GM23338 (cell line): ENCODE data around the gene TPSB2. TPM values are rescaled to one million over a fixed set of nuclear protein-coding genes. Genes with fewer than 3 reads are reported as not detected.
"Not testable (repeated sequence)": the region's sequence is repeated elsewhere in the genome, so short reads cannot be mapped to it uniquely, and the experiment has no call there.

Experiments used
- ATAC-seq: fragments of 200-7000 bp; cut with Tn5 transposase; 3 replicates; pipeline ENCODE4 v1.9.1; 2020
- DNase-seq: peaks from one replicate; pipeline ENCODE4 v3.0.0-alpha.2; 2015; ENCODE audit warnings: low spot score
- H2AFZ ChIP-seq: fragments of 200-600 bp; sonication (generic); 2 replicates; pipeline ENCODE4 v1.8.0; 2016; ENCODE audit warnings: antibody characterized with exemption, mild to moderate bottlenecking, moderate library complexity
- H3F3A ChIP-seq: fragments of 200-600 bp; sonication (generic); replicated peaks from 2 replicates; pipeline ENCODE4 v1.8.0; 2017; ENCODE audit warnings: antibody characterized with exemption, mixed run types, low read depth
- H3K27ac ChIP-seq: fragments of 200-600 bp; sonication (generic); 2 replicates; pipeline ENCODE4 v1.6.1; 2016; ENCODE audit warnings: low read depth
- H3K27me3 ChIP-seq: fragments of 200-600 bp; sonication (generic); 2 replicates; pipeline ENCODE4 v1.8.0; 2016; ENCODE audit warnings: mild to moderate bottlenecking, mixed run types, moderate library complexity; ENCODE audit not compliant: insufficient read depth
- H3K36me3 ChIP-seq: fragments of 200-600 bp; sonication (generic); 2 replicates; pipeline ENCODE4 v1.8.0; 2016; ENCODE audit warnings: mild to moderate bottlenecking; ENCODE audit not compliant: insufficient read depth
- H3K4me1 ChIP-seq: fragments of 200-600 bp; sonication (generic); 2 replicates; pipeline ENCODE4 v1.8.0; 2016; ENCODE audit warnings: mild to moderate bottlenecking, moderate library complexity; ENCODE audit not compliant: insufficient read depth
- H3K4me2 ChIP-seq: fragments of 200-600 bp; sonication (generic); 2 replicates; pipeline ENCODE4 v1.7.1; 2017; ENCODE audit warnings: mixed run types
- H3K4me3 ChIP-seq: fragments of 200-600 bp; sonication (generic); 2 replicates; pipeline ENCODE4 v1.6.1; 2016; ENCODE audit warnings: mixed run types
- H3K79me2 ChIP-seq: fragments of 200-600 bp; sonication (generic); replicated peaks from 2 replicates; pipeline ENCODE4 v1.8.0; 2017; ENCODE audit warnings: mild to moderate bottlenecking; ENCODE audit not compliant: insufficient read depth
- H3K9me2 ChIP-seq: fragments of 200-600 bp; sonication (generic); 2 replicates; pipeline ENCODE4 v1.8.0; 2017; ENCODE audit not compliant: insufficient read depth
- H4K20me1 ChIP-seq: fragments of 200-600 bp; sonication (generic); replicated peaks from 2 replicates; pipeline ENCODE4 v1.8.0; 2017; ENCODE audit warnings: mild to moderate bottlenecking; ENCODE audit not compliant: insufficient read depth
- H3K27ac Mint-ChIP-seq: 2 replicates; pipeline ENCODE4 v1.8.0; 2020; ENCODE audit warnings: inconsistent platforms, mild to moderate bottlenecking, moderate library complexity, mixed read lengths
- H3K27me3 Mint-ChIP-seq: 3 replicates; pipeline ENCODE4 v1.8.0; 2022; ENCODE audit warnings: low read depth, mild to moderate bottlenecking, moderate library complexity, mixed read lengths, inconsistent platforms; ENCODE audit not compliant: insufficient read depth, poor library complexity
- H3K36me3 Mint-ChIP-seq: 3 replicates; pipeline ENCODE4 v1.8.0; 2021; ENCODE audit warnings: low read depth, mild to moderate bottlenecking, inconsistent platforms, moderate library complexity, mixed read lengths
- H3K4me1 Mint-ChIP-seq: 3 replicates; pipeline ENCODE4 v1.8.0; 2020; ENCODE audit warnings: mild to moderate bottlenecking, inconsistent platforms, mixed read lengths
- H3K4me3 Mint-ChIP-seq: 3 replicates; pipeline ENCODE4 v1.8.0; 2021; ENCODE audit warnings: moderate library complexity, mild to moderate bottlenecking, inconsistent platforms, mixed read lengths
- H3K9me3 Mint-ChIP-seq: 3 replicates; pipeline ENCODE4 v1.8.0; 2020; ENCODE audit warnings: moderate library complexity, mild to moderate bottlenecking, inconsistent platforms, mixed read lengths
- CREB1 ChIP-seq: fragments of 250-450 bp; sonication (Bioruptor Pico); IDR thresholded peaks from 2 replicates; pipeline ENCODE4 v1.5.0; 2020; ENCODE audit warnings: low read depth, mild to moderate bottlenecking, moderate library complexity
- EZH2 ChIP-seq: fragments of 200-600 bp; sonication (generic); IDR thresholded peaks from one replicate; pipeline ENCODE4 v1.8.0; 2017; ENCODE audit warnings: antibody characterized with exemption, mild to moderate bottlenecking, low read depth; ENCODE audit not compliant: unreplicated experiment
- EZH2phosphoT487 ChIP-seq: fragments of 200-600 bp; sonication (generic); IDR thresholded peaks from one replicate; pipeline ENCODE4 v1.8.1; 2018; ENCODE audit warnings: antibody characterized with exemption; ENCODE audit not compliant: unreplicated experiment
- JUNB ChIP-seq: IDR thresholded peaks from one replicate; pipeline ENCODE4 v1.6.1; 2016; ENCODE audit warnings: antibody characterized with exemption; ENCODE audit not compliant: unreplicated experiment
- NANOG ChIP-seq: IDR thresholded peaks from 2 replicates; pipeline ENCODE4 v1.6.1; 2016; ENCODE audit warnings: antibody characterized with exemption, borderline replicate concordance
- POLR2AphosphoS5 ChIP-seq: IDR thresholded peaks from 2 replicates; pipeline ENCODE4 v1.6.1; 2016; ENCODE audit warnings: antibody characterized with exemption, low read depth
- STAT1 ChIP-seq: IDR thresholded peaks from one replicate; pipeline ENCODE4 v1.6.1; 2016; ENCODE audit warnings: antibody characterized with exemption; ENCODE audit not compliant: unreplicated experiment
- ZNF114 ChIP-seq: fragments of 250-450 bp; sonication (Bioruptor Pico); IDR thresholded peaks from 2 replicates; pipeline ENCODE4 v1.5.0; 2020; ENCODE audit warnings: mild to moderate bottlenecking, moderate library complexity
- ZNF331 ChIP-seq: fragments of 250-450 bp; sonication (Bioruptor Pico); IDR thresholded peaks from 2 replicates; pipeline ENCODE4 v1.5.0; 2020; ENCODE audit warnings: low read depth, mild to moderate bottlenecking, moderate library complexity
- polyA plus RNA-seq: library from polyadenylated mRNA; unstranded; fragments of >200 nt; fragmentation: Nextera tagmentation; extraction: Ambion mirVana; gene quantifications from 2 replicates; pipeline ENCODE4 v1.2.1, GENCODE V29; 2016
- total RNA-seq: library from RNA; depleted of rRNA; stranded (reverse); fragments of >200 nt; shearing (Covaris generic); gene quantifications from 2 replicates; pipeline ENCODE4 v1.2.3, GENCODE V29; 2014
- TF ChIP-seq, protein P1 (sequence below): IDR thresholded peaks from one replicate; pipeline ENCODE4 v1.6.1; 2018; ENCODE audit warnings: antibody characterized with exemption; ENCODE audit not compliant: unreplicated experiment
- TF ChIP-seq, protein P2 (sequence below), 2 experiments: fragments of 200-600 bp in 1 of 2; sonication (generic) in 1 of 2; conservative IDR thresholded peaks; 2 replicates each; pipeline versions ENCODE4 v1.5.1 to v1.6.1; 2016 to 2017; ENCODE audit warnings: antibody characterized with exemption in 2 of 2, low read depth in 2 of 2, mild to moderate bottlenecking in 2 of 2, moderate library complexity in 1 of 2

The TPSB2 gene
- total and polyA plus RNA-seq, 2 experiments from 2014 or later, result 0.23 TPM; not detected in 1

- TF ChIP-seq, protein P1, sequence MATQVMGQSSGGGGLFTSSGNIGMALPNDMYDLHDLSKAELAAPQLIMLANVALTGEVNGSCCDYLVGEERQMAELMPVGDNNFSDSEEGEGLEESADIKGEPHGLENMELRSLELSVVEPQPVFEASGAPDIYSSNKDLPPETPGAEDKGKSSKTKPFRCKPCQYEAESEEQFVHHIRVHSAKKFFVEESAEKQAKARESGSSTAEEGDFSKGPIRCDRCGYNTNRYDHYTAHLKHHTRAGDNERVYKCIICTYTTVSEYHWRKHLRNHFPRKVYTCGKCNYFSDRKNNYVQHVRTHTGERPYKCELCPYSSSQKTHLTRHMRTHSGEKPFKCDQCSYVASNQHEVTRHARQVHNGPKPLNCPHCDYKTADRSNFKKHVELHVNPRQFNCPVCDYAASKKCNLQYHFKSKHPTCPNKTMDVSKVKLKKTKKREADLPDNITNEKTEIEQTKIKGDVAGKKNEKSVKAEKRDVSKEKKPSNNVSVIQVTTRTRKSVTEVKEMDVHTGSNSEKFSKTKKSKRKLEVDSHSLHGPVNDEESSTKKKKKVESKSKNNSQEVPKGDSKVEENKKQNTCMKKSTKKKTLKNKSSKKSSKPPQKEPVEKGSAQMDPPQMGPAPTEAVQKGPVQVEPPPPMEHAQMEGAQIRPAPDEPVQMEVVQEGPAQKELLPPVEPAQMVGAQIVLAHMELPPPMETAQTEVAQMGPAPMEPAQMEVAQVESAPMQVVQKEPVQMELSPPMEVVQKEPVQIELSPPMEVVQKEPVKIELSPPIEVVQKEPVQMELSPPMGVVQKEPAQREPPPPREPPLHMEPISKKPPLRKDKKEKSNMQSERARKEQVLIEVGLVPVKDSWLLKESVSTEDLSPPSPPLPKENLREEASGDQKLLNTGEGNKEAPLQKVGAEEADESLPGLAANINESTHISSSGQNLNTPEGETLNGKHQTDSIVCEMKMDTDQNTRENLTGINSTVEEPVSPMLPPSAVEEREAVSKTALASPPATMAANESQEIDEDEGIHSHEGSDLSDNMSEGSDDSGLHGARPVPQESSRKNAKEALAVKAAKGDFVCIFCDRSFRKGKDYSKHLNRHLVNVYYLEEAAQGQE, result no peak
- TF ChIP-seq EZH2phosphoT487 (no peak), STAT1 (no peak), NANOG (no peak), CREB1 (CRISPR knock-in tag) (no peak), ZNF331 (no peak), POLR2AphosphoS5 (no peak), EZH2 (no peak), JUNB (no peak), ZNF114 (CRISPR knock-in tag) (no peak)
- TF ChIP-seq, protein P2, sequence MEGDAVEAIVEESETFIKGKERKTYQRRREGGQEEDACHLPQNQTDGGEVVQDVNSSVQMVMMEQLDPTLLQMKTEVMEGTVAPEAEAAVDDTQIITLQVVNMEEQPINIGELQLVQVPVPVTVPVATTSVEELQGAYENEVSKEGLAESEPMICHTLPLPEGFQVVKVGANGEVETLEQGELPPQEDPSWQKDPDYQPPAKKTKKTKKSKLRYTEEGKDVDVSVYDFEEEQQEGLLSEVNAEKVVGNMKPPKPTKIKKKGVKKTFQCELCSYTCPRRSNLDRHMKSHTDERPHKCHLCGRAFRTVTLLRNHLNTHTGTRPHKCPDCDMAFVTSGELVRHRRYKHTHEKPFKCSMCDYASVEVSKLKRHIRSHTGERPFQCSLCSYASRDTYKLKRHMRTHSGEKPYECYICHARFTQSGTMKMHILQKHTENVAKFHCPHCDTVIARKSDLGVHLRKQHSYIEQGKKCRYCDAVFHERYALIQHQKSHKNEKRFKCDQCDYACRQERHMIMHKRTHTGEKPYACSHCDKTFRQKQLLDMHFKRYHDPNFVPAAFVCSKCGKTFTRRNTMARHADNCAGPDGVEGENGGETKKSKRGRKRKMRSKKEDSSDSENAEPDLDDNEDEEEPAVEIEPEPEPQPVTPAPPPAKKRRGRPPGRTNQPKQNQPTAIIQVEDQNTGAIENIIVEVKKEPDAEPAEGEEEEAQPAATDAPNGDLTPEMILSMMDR (conservative IDR thresholded peaks at IDR 0.05; ENCODE audit: low read depth in 2 of 2), result no peak
Measured at GRCh38 chr16:1272453-1273198, 42.6 kb upstream of the TPSB2 start (continued).

DNA sequence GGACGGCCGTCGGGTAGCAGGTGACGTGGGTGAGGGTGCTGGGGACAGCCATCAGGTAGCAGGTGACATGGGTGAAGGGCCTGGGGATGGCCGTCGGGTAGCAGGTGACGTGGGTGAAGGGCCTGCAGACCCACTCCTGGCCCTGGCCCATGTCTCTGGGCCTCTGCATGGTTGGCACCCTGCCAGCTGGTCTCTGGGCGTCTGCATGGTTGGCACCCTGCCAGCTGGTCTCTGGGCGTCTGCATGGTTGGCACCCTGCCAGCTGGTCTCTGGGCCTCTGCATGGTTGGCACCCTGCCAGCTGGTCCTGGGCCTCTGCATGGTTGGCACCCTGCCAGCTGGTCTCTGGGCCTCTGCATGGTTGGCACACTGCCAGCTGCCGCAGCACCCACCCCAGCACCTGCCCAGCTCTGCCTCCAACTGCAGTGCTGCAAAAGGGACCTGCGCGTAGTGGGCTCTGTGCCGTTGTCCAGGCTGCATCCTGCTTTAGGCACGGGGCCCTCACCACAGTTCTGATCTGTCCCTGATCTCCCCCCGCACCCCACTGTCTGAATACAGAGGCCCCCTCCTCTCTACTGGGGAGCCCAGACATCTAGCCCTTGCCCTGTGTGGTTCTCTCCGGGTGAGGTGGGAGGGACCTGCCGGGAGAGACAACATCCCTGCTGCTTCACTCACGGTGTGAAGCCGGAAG, 41.9 kb upstream of the TPSB2 start:
- H3K9me3 Mint-ChIP-seq, H3K4me1 Mint-ChIP-seq, H4K20me1 ChIP-seq, H3K36me3 Mint-ChIP-seq, H2AFZ ChIP-seq, H3K36me3 ChIP-seq, H3K79me2 ChIP-seq, H3K27ac Mint-ChIP-seq, H3K9me2 ChIP-seq, H3K4me2 ChIP-seq, H3K4me1 ChIP-seq, H3K27ac ChIP-seq, H3K27me3 ChIP-seq, H3K4me3 Mint-ChIP-seq, H3K4me3 ChIP-seq, ATAC-seq, H3F3A ChIP-seq, DNase-seq: not testable (repeated sequence)
- peaks cover 10% of the 10 kb centered on the region for H3K27me3 Mint-ChIP-seq
